Hematopoietic multipotent progenitor cell treated with erythropoietin and hydrocortisone succinate and interleukin-3 and kit ligand, for 8 days (in vitro differentiated cells): Measurements from ENCODE around the gene PTN.
"Not testable (repeated sequence)": the region's sequence is repeated elsewhere in the genome, so short reads cannot be mapped to it uniquely, and the experiment has no call there.

Experiments used
- DNase-seq: peaks from one replicate; pipeline ENCODE4 v3.0.0-alpha.2; 2015

PTN gene

DNA sequence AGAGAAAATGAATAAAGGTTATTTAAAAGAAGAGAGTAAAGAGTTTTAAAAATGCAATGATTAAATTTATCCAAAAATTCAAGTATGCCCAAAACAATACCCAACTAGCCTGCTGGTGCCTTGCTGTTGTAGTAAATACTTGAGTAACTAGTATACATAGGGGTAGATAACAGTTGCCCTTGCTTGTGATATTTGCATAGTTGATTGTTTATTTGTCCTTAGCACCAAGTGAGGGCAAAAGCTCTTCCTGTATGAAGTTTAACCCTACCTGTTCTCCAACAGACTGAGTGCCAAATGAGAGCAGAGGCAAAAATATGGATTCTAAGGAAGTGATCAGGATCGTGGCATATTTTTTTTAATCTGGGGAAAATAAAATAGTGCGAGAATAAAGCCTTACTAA lies 85.0 kb downstream of the PTN start:
- no peak for DNase-seq

DNA sequence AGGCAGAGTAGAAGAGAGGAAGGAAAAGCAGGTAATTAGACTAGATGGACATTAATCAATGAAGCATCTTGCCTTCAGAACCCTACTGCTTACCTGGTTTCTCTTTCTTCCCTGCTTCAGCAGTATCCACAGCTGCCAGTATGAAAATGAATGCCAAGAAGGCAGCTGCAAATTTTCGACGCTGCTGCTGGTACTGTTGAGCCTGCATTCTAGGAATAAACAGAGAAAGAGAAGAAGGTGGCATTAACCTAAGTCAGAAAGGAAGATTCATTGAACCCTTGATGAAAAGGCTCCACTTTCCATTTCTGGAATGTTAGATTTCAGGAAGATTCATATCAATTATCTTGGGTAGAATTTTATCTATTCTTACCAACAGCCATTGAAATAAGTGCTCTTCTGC lies 88.8 kb downstream of the PTN start:
- DNase-seq: no peak

DNA sequence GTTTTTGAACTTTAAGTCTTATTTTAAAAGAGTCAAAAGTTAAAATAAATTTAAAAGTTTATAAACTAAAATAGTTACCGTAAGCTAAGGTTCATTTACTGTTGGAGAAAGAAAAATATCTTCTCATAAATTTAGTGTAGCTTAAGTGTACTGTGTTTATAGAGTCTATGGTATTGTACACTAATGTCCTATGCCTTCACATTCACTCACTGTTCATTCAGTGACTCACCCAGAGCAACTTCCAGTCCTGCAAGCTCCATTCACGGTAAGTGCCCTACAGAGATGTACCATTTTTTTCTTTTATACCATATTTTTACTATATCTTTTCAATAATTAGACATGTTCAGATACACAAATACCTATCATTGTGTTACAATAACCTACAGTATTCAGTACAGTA lies 97.6 kb downstream of the PTN start:
- no peak for DNase-seq

DNA sequence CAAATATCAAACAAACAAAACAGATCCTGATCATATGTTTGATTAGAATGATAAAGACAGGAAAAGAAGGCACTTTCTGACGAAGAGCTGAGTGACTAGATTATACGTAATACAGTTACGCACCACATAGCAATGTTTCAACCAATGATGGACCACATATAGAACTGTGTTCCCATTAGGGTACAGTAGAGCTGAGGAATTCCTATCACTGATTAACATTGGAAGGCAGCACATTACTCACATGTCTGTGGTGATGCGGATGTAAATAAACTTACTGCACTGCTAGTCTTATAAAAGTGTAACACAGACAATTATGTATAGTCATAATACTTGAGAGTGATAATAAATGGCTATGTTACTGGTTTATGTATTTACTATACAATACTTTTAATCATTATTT lies 98.3 kb downstream of the PTN start:
- no peak for DNase-seq

DNA sequence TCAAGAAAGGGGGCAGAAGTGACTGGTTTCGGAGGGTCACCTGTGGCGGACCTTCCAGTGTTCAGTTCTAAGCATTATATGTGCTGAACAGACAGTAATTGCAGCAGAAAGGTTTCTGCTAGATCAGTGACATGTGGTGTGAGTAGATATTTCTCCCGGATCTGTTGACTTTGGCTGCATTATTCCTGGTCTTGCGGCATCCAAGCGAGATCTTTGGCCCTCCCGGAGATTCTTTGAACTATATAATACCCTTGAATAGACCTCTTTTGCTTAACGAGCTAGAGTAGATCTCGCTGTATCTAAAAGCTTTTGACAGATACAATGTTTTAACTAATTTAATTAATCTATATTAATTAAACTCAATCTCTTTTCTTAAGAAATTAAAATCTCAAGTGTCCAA lies 99.8 kb downstream of the PTN start:
- DNase-seq: no peak

DNA sequence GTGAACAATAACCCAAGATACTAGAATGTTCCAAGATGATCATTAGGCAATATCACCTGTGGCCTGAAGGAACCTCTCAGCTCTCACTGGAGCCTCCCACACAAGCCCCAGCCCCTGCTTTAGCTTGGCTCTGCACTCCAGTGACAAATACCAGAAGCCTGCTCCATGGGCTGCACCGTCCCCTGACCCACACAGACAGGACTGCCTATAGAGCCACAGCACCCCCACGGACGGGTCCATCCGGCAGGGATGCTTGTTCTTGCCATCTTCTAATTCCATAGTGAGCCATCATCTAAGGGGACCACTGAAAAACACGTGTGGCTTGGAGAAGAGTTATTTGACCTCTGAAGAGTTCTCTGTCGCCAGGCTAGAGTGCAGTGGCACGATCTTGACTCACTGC lies 100.9 kb downstream of the PTN start:
- DNase-seq: no peak

DNA sequence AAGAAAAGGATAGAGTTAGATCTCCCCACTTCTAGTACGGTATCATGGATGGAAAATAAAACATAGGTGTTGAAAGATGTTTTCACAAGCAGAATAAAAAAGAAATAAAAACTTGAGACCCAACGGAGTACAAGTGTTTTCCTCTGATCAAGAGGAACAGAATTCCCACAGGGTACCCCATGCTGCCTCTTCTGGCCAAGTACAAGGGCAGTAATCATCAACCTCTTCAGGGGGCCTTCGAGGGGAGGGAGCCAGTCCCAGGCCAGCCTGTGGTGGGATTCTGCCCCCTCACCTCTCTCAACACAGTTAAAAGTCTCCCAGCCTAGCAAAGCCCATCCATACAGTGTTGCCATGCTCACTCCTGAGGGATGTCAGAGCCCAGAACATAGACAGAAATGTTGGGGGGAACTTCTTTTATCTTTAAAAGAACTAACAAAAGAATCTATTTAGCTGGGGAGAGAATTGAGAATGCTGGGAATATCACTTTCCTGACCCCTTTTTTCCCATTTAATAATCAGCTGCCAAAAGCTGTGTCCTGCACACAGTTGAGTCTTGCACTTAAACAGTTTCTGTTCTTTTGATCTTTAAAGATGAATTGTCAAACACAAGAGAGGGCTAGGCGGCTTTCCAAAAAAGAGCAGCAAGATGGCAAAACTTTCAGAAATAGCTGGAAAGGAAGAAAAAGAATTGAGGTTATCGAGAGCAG lies 101.7 kb downstream of the PTN start:
- no peak for DNase-seq

DNA sequence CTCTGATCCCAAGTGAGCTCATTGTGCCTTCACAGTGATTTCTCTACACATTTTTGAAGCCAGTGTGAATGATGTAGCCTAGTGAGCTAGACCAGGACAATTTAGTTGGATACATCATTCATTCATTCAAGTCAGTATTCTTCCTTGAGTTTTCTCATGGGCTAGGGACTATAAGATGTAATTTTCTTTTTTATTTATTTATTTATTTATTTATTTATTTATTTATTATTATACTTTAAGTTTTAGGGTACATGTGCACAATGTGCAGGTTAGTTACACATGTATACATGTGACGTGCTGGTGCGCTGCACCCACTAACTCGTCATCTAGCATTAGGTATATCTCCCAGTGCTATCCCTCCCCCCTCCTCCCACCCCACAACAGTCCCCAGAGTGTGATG lies 104.3 kb downstream of the PTN start:
- not testable (repeated sequence) for DNase-seq

DNA sequence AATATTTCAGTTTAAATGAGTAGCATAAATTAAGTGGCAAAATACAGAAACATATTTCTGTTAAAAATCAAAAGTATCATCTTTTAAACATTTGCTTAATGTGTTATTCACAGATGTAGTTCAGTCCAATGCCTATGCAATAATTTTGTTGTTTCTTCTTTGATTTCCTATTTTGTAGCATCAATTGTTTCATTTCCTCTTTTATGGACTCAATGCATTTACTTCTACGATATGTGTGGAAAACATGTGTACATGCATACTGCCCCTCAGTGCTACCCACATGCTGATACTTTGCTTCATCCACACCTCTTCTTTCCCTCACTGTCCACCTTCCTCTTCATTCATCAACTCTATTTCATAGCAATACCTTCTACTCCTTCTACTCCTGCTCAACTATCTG lies 108.1 kb downstream of the PTN start:
- DNase-seq: no peak

DNA sequence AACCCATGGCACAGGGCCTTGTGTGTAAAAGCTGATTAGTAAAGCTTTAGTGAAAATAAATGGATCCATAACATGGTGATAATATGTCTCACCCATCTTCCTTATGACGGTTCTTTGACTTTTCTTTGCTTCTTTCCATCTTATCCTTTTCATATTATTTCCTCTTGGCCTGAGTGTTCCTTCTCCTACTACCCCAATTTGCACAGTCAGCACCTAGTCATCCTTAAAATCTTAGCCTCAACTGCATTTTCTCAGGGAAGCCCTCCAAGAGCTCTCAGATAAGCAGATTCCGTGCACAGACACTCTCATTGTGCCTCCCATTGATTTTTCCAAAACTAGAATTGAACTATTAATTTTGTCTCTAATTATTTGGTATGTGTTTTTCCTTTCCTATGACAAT lies 112.4 kb downstream of the PTN start:
- no peak for DNase-seq

DNA sequence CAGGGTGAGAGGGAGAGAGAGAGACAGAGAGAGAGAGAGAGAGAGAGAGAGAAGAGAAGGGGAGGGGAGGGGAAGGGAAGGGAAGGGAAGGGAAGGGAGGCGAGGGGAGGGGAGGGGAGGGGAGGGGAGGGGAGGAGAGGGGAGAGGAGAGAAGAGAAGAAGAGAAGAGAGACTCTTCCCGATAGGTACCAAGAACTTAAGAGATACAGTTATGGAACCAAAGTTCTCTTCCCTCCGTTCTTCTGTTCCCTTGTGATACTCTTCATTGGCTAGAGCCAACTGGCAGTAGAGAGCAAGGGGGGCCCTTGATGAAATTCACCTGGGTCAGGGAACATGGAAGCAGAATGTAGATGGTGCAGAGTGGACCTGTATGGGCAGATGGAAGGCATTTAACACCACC lies 122.1 kb downstream of the PTN start:
- DNase-seq: no peak

DNA sequence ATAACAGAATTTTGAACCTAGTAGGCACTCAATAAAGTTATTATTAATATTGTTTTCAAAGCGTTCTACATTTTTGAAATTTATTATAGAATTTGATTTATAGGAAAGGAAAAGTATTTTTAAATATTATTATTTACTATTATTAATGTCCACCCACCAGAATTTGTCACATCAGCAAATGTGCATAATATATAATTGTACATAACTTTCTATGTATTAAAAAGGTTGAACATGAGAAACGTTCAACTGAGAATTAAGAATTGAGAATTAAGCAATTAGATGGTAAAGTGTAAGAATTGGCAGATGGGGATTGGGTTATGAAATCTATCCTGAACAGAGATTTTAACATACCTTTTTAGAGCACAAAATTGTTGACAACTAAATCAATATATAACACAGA lies 129.8 kb downstream of the PTN start:
- no peak for DNase-seq

DNA sequence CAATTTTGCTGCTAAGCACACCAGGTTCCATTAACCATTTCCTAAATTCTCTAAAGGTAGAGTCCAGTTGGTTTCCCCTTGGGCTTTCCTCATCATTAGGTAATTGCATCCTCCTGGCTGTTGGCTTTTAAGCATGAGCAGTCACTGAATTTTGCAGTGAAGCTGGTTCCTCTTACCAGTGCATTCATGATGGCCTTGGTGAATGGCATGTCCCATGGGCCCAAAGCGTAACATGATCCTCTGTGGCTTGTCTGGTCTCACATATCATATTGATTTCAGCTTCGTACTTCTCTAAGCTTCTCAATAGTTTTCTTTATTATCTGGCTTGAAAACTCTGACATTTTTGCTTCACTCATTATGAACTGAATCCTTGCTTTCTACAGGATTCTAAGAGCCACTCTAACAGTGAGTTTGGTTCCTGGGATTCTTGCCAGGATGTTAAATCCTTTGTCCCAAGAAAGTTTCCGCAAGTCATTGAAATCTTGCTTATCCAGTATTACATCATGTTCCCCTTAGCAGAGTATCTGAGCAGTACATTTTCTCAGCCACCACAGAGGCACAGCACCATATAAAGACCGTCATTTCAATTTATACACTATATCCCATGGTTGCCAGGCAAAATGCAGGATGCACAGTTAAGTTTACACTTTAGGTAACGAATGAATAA lies 134.2 kb downstream of the PTN start:
- no peak for DNase-seq

DNA sequence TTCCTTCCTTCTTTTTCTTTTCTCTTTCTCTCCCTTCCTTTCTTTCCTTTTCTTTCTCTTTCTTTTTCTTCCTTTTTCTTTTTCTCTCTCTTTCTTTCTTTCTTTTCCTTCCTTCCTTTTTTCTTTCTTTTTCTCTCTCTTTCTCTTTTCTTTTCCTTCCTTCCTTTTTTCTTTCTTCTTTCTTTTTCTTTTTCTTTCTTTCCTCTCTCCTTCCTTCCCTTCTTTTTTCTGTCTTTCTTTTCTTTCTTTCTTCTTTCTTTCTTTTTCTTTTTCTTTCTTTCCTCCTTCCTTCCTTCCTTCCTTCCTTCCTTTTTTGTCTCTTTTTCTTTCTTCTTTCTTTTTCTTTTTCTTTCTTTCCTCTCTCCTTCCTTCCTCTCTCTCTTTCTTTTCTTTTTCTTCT lies 136.8 kb downstream of the PTN start:
- DNase-seq: no peak

DNA sequence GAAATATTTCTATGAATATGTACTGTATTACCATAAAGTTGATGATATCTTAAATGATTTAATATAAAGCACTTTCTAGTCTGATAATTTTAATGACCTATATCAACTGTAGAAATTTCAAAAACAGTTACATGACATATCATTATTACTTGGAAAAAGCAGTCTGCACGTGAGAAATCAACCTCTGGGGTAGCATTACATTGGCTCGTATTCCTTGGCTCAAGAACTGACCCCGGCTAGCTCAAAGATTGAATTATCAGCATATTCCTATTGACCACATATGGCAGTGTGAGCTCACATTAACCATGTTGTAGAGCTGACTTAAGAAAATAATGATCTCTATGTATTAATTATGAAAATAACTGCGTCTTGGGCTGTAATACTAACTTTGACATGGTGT lies 139.3 kb downstream of the PTN start:
- no peak for DNase-seq

DNA sequence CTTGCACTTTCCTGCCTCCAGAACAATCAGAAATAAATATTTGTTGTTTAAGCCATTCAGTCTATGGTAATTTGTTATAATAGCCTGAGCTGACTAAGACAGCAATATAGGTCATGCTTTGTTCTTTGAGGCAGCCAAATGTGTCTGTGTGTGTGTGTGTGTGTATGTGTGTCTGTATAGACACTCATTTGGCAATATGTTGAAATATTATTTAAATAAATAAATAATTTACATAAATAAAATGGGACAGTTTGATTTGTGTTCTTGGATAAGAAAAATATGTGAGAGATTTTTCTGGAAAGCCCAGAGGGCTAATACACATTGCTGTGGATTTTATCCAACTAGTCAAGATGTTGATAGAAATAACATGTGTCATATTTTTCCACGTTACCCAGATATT lies 140.2 kb downstream of the PTN start:
- no peak for DNase-seq

DNA sequence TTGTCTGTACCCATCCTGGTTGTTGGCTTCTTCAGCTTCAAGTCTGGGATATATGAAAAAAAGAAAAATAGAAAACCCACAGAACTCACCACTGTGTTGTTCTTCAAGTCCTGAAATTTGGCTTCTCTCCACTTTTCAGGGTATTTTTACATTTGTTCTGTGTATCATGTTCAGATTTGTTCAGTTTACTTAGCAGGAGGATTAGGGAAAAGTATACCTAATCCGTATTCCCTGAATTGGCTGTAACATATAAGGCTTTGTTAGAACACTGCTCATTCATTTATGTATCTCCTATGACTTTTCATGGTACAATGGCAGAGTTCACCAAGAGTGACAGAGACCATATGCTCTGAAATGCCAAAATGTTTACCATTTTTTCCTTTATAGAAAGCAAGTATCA lies 146.9 kb downstream of the PTN start:
- DNase-seq: no peak

DNA sequence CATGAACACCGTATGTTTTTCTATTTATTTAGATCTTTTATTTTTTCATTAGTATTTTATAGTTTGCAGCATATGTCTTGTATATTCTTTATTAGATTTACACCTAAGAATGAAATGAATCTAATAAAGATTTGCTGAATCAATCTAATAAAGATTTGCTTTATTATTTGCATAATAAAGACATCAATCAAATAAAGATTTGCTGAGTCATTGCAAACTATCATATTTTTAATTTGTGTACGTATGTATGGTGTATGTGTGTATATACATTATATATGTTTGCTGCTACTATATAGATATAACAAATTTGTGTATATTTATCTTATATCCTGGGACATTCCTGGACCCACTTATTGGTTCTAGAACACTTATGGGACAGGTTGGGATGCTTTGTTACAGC lies 147.5 kb downstream of the PTN start:
- no peak for DNase-seq

DNA sequence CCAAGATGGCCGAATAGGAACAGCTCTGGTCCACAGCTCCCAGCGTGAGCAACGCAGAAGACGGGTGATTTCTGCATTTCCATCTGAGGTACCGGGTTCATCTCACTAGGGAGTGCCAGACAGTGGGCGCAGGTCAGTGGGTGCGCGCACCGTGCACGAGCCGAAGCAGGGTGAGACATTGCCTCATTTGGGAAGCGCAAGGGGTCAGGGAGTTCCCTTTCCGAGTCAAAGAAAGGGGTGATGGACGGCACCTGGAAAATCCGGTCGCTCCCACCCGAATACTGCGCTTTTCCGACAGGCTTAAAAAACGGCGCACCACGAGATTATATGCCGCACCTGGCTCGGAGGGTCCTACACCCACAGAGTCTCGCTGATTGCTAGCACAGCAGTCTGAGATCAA lies 161.9 kb downstream of the PTN start:
- DNase-seq: not testable (repeated sequence)
